Small intestine (tissue), 7 donors: ENCODE results near the gene B3GNT5. TPM values are rescaled to one million over a fixed set of nuclear protein-coding genes. Genes with fewer than 3 reads are reported as not detected.

Experiments
- DNase-seq, 2 donors: peaks; one replicate each; pipeline versions ENCODE4 v3.0.0 to v3.0.0-alpha.2; 2013
- FAIRE-seq: peaks from 2 replicates; lab custom pipeline; 2012; peaks lifted over from hg19 to GRCh38; lab: Jason Lieb, UNC
- H3K27ac ChIP-seq, 3 donors: one replicate each; pipeline ENCODE4 v1.5.1; 2013; ENCODE audit warnings: low read length in 2 of 3, mild to moderate bottlenecking in 2 of 3, control low read depth in 1 of 3, inconsistent platforms in 1 of 3, low read depth in 1 of 3, moderate library complexity in 1 of 3
- H3K27me3 ChIP-seq, 3 donors: one replicate each; pipeline ENCODE4 v1.6.1; 2013; ENCODE audit warnings: low read length in 3 of 3, inconsistent platforms in 1 of 3; ENCODE audit not compliant: control insufficient read depth in 3 of 3, insufficient read depth in 3 of 3
- H3K36me3 ChIP-seq, 3 donors: one replicate each; pipeline ENCODE4 v1.6.1; 2013; ENCODE audit warnings: low read length in 3 of 3, inconsistent platforms in 1 of 3, low read depth in 1 of 3, mild to moderate bottlenecking in 1 of 3, moderate library complexity in 1 of 3; ENCODE audit not compliant: control insufficient read depth in 3 of 3, insufficient read depth in 2 of 3
- H3K4me1 ChIP-seq, 3 donors: one replicate each; pipeline ENCODE4 v1.6.1; 2013; ENCODE audit warnings: low read length in 2 of 3, inconsistent platforms in 1 of 3, low read depth in 1 of 3, mild to moderate bottlenecking in 1 of 3, moderate library complexity in 1 of 3; ENCODE audit not compliant: control insufficient read depth in 3 of 3, insufficient read depth in 2 of 3
- H3K4me3 ChIP-seq, 3 donors: one replicate each; pipeline ENCODE4 v1.5.1; 2013; ENCODE audit warnings: low read length in 3 of 3, control low read depth in 1 of 3, inconsistent platforms in 1 of 3, low read depth in 1 of 3, mild to moderate bottlenecking in 1 of 3, moderate library complexity in 1 of 3
- H3K9me3 ChIP-seq, 2 donors: one replicate each; pipeline ENCODE4 v1.6.1; 2013; ENCODE audit warnings: low read depth in 1 of 2, low read length in 1 of 2; ENCODE audit not compliant: control insufficient read depth in 2 of 2, insufficient read depth in 1 of 2
- WGBS, 3 donors: extraction: QIAGEN DNeasy Blood & Tissue Kit; methylation state at CpG; one replicate each; pipeline ENCODE4 v1.1.7; 2013; 5-methylcytosine and 5-hydroxymethylcytosine counted together
- polyA plus RNA-seq, 4 donors: library from polyadenylated mRNA; stranded (reverse) in 3 of 4; unstranded in 1 of 4; fragments of 200-250 nt in 3 of 4; fragments of 120-200 nt in 1 of 4; gene quantifications; one replicate each; pipeline versions ENCODE4 v1.2.1 to v1.2.3, GENCODE V29; 2013
- donor health status: healthy with polysubstance abuse.
- donor health status: control.
- donor health status: control.
- donor health status: Bipolar disorder and iron deficiency.
- donor health status: healthy.

B3GNT5 gene
- polyA plus RNA-seq, 4 donors: 23.4 to 67.1 (median 45.3) TPM

DNA sequence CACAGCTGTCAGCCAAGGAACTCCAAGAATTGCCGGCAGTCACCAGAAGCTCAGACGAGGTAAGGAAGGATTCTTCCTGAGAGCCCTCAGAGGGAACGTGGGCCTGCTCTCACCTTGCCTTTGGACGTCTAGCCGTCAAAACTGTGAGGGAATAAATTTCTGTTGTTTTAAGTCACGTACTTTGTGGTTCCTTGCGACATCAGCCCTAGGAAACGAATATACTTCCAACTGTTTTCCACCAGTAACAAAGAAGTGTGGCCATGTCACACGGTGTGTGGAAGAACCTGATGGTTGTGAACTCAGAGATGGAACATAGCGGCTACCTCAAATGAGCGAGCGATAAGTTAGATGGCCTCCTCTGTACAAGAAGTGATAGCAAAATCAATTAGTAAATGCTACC lies 41.0 kb upstream of the B3GNT5 start:
- no peaks in the 10 kb centered on the region for H3K9me3 ChIP-seq
- H3K36me3 ChIP-seq: no peaks in the 10 kb centered on the region
- H3K27ac ChIP-seq: peak overlapping the region in 2 of 3 donors; percentile 4 to 20
- DNase-seq (no peak), FAIRE-seq (no peak)
- H3K4me3 ChIP-seq: no peak overlapping the region
- 76 to 86% (median 76%) methylated on average over 12 of the region's 12 CpGs for WGBS, 3 donors
- no peaks in the 10 kb centered on the region for H3K27me3 ChIP-seq
- peaks cover 0 to 27% (median 5%) of the 10 kb centered on the region in 3 donors for H3K4me1 ChIP-seq

DNA sequence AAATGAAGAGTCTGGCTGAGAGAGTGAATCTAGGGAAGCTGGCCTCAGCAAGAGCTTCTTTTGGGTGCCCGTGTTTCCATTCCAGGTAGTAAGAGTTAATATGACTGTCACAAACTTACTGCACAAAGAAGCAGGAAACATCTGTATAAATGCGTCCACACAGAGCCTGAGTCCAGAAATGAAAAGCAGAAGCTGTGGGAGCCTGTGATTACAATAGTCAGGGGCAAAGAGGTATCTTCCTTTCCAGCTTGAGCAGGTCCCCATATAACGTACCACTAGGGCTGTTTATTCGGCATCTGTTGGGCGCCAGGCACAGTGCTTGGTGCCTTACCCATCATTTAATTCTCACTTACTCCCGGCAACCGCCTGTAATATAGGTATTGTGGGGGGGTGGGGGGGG lies 40.5 kb upstream of the B3GNT5 start:
- H3K27ac ChIP-seq: peak overlapping the region in 2 of 3 donors; percentile 4 to 20

DNA sequence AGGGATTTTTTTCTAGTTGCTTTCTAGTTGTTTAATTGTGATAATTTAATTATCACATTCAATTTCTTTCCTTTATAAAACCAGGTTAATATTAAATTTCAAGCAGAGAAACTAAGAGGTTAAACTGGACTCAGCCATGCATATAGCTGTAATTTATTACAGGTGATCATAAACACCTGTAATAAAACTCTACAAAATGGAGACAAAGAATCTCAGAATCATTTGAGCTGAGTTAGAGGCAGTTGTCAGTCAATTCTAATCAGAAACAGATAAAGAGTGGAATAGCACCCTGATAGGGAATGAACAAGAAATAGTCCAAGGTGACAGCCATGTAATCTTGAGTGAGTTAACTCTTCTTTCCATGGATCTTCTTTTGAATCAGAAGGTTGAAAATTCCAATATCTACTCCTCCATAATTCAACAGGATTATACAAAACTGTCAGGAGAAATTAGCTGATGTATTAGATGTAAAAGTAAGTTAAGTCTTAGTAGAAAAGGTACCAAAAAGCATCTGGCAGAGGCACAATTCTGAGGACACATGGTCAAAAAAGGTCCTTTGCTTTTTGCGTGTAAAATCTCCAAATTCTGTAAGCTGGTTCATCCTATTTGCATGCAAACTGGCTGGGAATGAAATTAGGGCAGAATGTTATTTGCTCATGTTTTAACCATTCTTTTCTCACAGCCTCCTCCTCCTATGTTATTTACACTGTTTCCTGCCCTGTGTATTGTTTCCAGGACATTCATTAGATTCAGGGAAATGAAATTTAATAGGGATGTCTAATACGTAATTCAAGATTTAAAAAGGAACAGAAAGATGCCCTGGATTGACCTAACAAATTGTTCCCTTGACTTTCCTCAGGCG lies 39.4 kb upstream of the B3GNT5 start:
- Histone ChIP-seq H3K4me1 (peaks cover 0 to 27% (median 0%) of the 10 kb centered on the region in 3 donors), H3K36me3 (no peaks in the 10 kb centered on the region), H3K27me3 (no peaks in the 10 kb centered on the region), H3K27ac (peak overlapping the region in 1 of 3 donors; percentile 52), H3K4me3 (no peak overlapping the region), H3K9me3 (no peaks in the 10 kb centered on the region)
- WGBS, 3 donors: 50 to 67% (median 61%) methylated on average over 3 of the region's 3 CpGs
- FAIRE-seq (no peak), DNase-seq (peak; percentile 51 to 77)

More for the DNA sequence above, 40.5 kb upstream of the B3GNT5 start:
- WGBS, 3 donors: 44 to 53% (median 46%) methylated on average over 7 of the region's 7 CpGs
- H3K36me3 ChIP-seq: no peaks in the 10 kb centered on the region
- H3K4me1 ChIP-seq: peaks cover 0 to 27% (median 2%) of the 10 kb centered on the region in 3 donors
- no peak for DNase-seq
- no peaks in the 10 kb centered on the region for H3K27me3 ChIP-seq
- FAIRE-seq: no peak
- H3K4me3 ChIP-seq: no peak overlapping the region
- H3K9me3 ChIP-seq: no peaks in the 10 kb centered on the region

DNA sequence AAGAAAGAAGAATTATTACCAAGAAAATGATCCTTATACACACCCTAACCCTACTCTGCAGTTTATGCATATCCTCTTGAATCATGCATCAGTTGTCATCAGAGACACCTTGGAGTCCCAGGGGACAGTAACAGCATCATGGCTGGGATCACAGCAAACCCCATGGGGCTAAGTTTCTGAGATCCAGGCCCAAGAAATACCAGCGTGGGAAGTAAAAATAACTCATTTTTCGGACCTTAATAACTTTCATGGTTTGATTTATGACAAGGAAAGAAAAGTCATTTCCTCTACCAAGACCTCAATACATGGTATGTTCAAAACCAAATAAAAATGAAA lies 38.8 kb upstream of the B3GNT5 start:
- peaks cover 0 to 27% (median 0%) of the 10 kb centered on the region in 3 donors for H3K4me1 ChIP-seq
- 63 to 92% (median 73%) methylated on average over 2 of the region's 2 CpGs for WGBS, 3 donors
- no peaks in the 10 kb centered on the region for H3K9me3 ChIP-seq
- no peaks in the 10 kb centered on the region for H3K36me3 ChIP-seq
- no peaks in the 10 kb centered on the region for H3K27me3 ChIP-seq
- no peak for DNase-seq
- H3K27ac ChIP-seq: peak overlapping the region in 1 of 3 donors; percentile 34
- no peak for FAIRE-seq
- H3K4me3 ChIP-seq: no peak overlapping the region

DNA sequence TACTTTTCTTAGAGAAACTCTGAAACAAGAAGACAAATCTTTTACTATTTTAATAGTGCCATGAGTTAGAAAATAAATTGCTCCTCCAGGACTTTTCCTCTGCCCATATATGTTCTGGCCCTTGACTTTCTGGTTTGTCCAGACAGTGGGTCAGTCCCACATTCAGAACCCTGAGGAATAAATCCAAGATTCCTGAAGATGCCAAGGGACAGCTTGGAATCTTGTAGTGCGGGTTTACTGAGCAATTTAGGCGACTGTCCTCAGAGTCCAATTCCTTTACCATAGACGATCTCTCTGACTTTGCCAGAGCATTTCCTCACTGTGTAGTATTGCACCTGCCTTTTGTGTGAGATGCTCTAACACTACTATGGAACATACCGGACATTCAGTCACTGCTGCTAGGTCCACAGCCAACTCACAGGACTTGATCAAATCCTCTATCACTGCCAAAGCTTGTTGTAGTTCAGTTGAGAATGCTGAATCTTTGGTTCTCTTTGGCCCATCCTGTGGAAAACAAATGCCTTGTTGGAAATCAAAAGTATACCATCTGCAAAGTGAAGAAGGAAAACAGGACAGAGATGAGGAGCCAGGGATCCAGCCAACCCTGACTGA lies 37.4 kb upstream of the B3GNT5 start:
- Histone ChIP-seq H3K4me3 (no peak overlapping the region), H3K27me3 (no peaks in the 10 kb centered on the region), H3K27ac (no peak overlapping the region), H3K9me3 (no peaks in the 10 kb centered on the region), H3K36me3 (no peaks in the 10 kb centered on the region), H3K4me1 (peaks cover 0 to 27% (median 0%) of the 10 kb centered on the region in 3 donors)
- FAIRE-seq (no peak), DNase-seq (no peak)
- 81 to 85% (median 82%) methylated on average over 4 of the region's 4 CpGs for WGBS, 3 donors

DNA sequence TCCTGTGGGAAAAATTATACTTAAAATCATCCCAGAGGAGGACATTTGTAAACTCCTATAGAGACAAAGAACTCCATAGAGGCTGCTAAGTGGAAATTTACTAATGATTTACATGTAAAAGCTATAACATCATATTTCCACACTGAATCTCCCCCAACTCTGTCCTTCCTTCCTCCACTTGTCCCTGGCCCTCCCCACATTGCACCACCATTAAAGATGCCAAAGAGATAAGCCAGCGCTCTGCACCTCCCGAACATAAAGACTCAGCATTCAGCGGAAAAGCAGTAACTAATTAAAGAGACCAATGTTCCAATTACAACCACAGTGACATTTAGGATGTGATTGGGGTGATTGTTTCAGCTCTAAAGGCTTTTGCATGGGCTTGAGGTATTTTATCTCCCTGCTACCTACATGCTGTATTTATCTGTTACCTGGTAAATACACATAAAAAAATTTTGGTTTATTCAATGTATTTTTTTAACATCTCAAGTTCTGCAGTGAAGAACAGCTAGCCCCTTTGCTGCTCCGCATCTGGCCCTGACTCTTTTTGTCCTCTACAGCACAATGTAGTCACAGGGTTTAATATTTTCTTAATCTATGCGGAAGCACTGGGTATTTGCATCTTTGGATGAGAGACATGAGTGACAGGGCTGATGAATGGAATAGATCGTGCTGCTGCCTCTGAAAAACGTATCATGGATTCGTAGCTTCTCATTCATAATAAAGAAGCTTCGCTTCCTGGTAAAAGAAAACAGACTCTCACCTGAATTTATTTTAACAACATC lies 35.3 kb upstream of the B3GNT5 start:
- Histone ChIP-seq H3K36me3 (no peaks in the 10 kb centered on the region), H3K27me3 (no peaks in the 10 kb centered on the region), H3K9me3 (no peaks in the 10 kb centered on the region), H3K4me3 (no peak overlapping the region), H3K4me1 (peaks cover 0 to 23% (median 2%) of the 10 kb centered on the region in 3 donors), H3K27ac (no peak overlapping the region)
- DNase-seq: no peak
- WGBS, 3 donors: 63 to 80% (median 76%) methylated on average over 9 of the region's 9 CpGs
- FAIRE-seq: no peak

DNA sequence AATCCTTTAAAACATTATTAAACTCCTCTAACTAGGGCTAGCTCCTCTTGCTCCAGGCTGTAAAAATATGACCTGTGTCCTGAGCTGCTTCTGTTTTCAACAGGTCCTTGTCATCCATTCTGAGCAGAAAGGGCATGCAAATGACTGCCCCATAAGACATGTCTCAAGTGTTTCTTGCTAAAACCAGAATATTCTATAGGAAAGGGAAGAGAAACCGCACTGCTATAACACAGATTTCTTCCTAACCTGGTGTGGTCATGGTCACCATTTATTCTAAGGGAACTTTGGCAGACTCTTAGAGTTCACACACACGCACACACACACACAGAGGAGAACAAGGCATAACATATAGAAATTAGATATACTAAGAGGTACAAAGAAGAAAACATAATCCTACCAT lies 34.2 kb upstream of the B3GNT5 start:
- 74 to 96% (median 83%) methylated on average over 2 of the region's 2 CpGs for WGBS, 3 donors
- peaks cover 0 to 29% (median 9%) of the 10 kb centered on the region in 3 donors for H3K4me1 ChIP-seq
- H3K9me3 ChIP-seq: no peaks in the 10 kb centered on the region

DNA sequence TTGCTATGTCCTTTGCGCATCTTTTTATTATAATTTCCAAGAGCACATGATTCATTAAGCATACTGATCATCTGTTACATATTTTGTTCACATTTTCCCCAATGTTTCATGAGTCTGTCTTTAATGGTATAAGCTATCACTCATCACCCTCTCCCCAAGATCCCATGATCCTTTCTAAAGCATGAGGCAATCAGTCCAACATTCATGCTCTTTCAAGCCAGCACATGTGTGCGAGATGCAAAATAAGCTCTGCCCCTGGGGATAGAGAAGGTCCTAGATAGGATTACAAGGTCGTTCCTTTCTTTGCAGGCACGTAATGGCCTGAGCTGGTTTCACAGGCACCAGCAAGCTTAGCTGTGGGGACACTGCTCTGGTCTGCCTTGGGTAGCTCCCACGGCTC lies 32.2 kb upstream of the B3GNT5 start:
- no peaks in the 10 kb centered on the region for H3K9me3 ChIP-seq
- 80 to 86% (median 85%) methylated on average over 5 of the region's 5 CpGs for WGBS, 3 donors
- no peak overlapping the region for H3K27ac ChIP-seq
- peaks cover 0 to 44% (median 16%) of the 10 kb centered on the region in 3 donors for H3K4me1 ChIP-seq
- DNase-seq (no peak), FAIRE-seq (no peak)
- no peaks in the 10 kb centered on the region for H3K27me3 ChIP-seq
- no peaks in the 10 kb centered on the region for H3K36me3 ChIP-seq
- H3K4me3 ChIP-seq: no peak overlapping the region

More for the DNA sequence above, 34.2 kb upstream of the B3GNT5 start:
- no peaks in the 10 kb centered on the region for H3K36me3 ChIP-seq
- FAIRE-seq (no peak), DNase-seq (no peak)
- H3K27ac ChIP-seq: no peak overlapping the region
- H3K4me3 ChIP-seq: no peak overlapping the region
- H3K27me3 ChIP-seq: no peaks in the 10 kb centered on the region
